Memory B cell (primary cell): ENCODE data around the gene MS4A6A.
"Not testable (repeated sequence)": the region's sequence is repeated elsewhere in the genome, so short reads cannot be mapped to it uniquely, and the experiment has no call there.

Experiments
- ATAC-seq: fragments of 150-1000 bp; cut with Tn5 transposase; 2 replicates; pipeline ENCODE4 v1.10.0; 2021; ENCODE audit warnings: low read depth, mild to moderate bottlenecking, moderate library complexity
- DNase-seq, 2 donors: peaks; one replicate each; pipeline ENCODE4 v3.0.0; 2022; ENCODE audit warnings: low spot score in 2 of 2
- H3K27ac Mint-ChIP-seq: one replicate; pipeline ENCODE4 v1.8.0; 2022; ENCODE audit warnings: mild to moderate bottlenecking, moderate library complexity, mixed read lengths
- H3K27me3 Mint-ChIP-seq: one replicate; pipeline ENCODE4 v1.8.0; 2022; ENCODE audit warnings: mixed read lengths
- H3K36me3 Mint-ChIP-seq: one replicate; pipeline ENCODE4 v1.8.0; 2022; ENCODE audit warnings: mild to moderate bottlenecking, mixed read lengths
- H3K4me1 Mint-ChIP-seq: one replicate; pipeline ENCODE4 v1.8.0; 2022; ENCODE audit warnings: mixed read lengths
- H3K4me3 Mint-ChIP-seq: one replicate; pipeline ENCODE4 v1.8.0; 2022; ENCODE audit warnings: mild to moderate bottlenecking, moderate library complexity, mixed read lengths
- H3K9me3 Mint-ChIP-seq: one replicate; pipeline ENCODE4 v1.8.0; 2022; ENCODE audit warnings: mixed read lengths

MS4A6A gene

GRCh38 chr11:60182541-60183330 lies at the start of gene MS4A6A:
MS4A6A (minus strand) TSS chr11:60183083; CDS start chr11:60181727, 1,356 bp downstream.
- no peak within 1 kb of the TSS for H3K27ac Mint-ChIP-seq
- peaks cover 21% of the 10 kb centered on the region for H3K4me1 Mint-ChIP-seq
- H3K36me3 Mint-ChIP-seq: peaks cover 5% of the 10 kb centered on the region
- ATAC-seq (no peak), DNase-seq (no peak)
- H3K4me3 Mint-ChIP-seq: no peak within 1 kb of the TSS
- H3K9me3 Mint-ChIP-seq: peaks cover 5% of the 10 kb centered on the region
- H3K27me3 Mint-ChIP-seq: peaks cover 1% of the 10 kb centered on the region

- Mint-ChIP-seq H3K27me3 (peaks cover 4% of the 10 kb centered on the region), H3K9me3 (no peaks in the 10 kb centered on the region), H3K4me3 (no peak overlapping the region), H3K4me1 (no peaks in the 10 kb centered on the region), H3K36me3 (no peaks in the 10 kb centered on the region), H3K27ac (no peak overlapping the region)
- ATAC-seq: no peak
- DNase-seq: no peak
Observed at GRCh38 chr11:60230681-60231080, 47.8 kb upstream of the MS4A6A start.

- DNase-seq: no peak
- no peak for ATAC-seq
- no peaks in the 10 kb centered on the region for H3K36me3 Mint-ChIP-seq
- no peak overlapping the region for H3K4me3 Mint-ChIP-seq
- H3K4me1 Mint-ChIP-seq: no peaks in the 10 kb centered on the region
- no peaks in the 10 kb centered on the region for H3K9me3 Mint-ChIP-seq
- H3K27ac Mint-ChIP-seq: no peak overlapping the region
- H3K27me3 Mint-ChIP-seq: peaks cover 6% of the 10 kb centered on the region
Observed at GRCh38 chr11:60222141-60222540, 39.3 kb upstream of the MS4A6A start.

GRCh38 chr11:60221692-60222091 lies 38.8 kb upstream of the MS4A6A start:
- no peak for ATAC-seq
- Mint-ChIP-seq H3K4me1 (no peaks in the 10 kb centered on the region), H3K9me3 (no peaks in the 10 kb centered on the region), H3K36me3 (no peaks in the 10 kb centered on the region), H3K27me3 (peaks cover 6% of the 10 kb centered on the region), H3K27ac (no peak overlapping the region), H3K4me3 (no peak overlapping the region)
- no peak for DNase-seq

- no peak for ATAC-seq
- DNase-seq: no peak
- H3K36me3 Mint-ChIP-seq: no peaks in the 10 kb centered on the region
- no peaks in the 10 kb centered on the region for H3K9me3 Mint-ChIP-seq
- H3K27ac Mint-ChIP-seq: no peak overlapping the region
- peaks cover 6% of the 10 kb centered on the region for H3K27me3 Mint-ChIP-seq
- no peaks in the 10 kb centered on the region for H3K4me1 Mint-ChIP-seq
- no peak overlapping the region for H3K4me3 Mint-ChIP-seq
Observed at GRCh38 chr11:60221181-60221580, 38.3 kb upstream of the MS4A6A start.

GRCh38 chr11:60214386-60214785 lies 31.5 kb upstream of the MS4A6A start:
- DNase-seq (no peak), ATAC-seq (no peak)
- no peaks in the 10 kb centered on the region for H3K36me3 Mint-ChIP-seq
- no peak overlapping the region for H3K4me3 Mint-ChIP-seq
- peaks cover 9% of the 10 kb centered on the region for H3K27me3 Mint-ChIP-seq
- H3K27ac Mint-ChIP-seq: no peak overlapping the region
- no peaks in the 10 kb centered on the region for H3K9me3 Mint-ChIP-seq
- H3K4me1 Mint-ChIP-seq: peaks cover 2% of the 10 kb centered on the region

GRCh38 chr11:60211206-60211605 lies 28.3 kb upstream of the MS4A6A start:
- no peaks in the 10 kb centered on the region for H3K9me3 Mint-ChIP-seq
- no peak overlapping the region for H3K27ac Mint-ChIP-seq
- peaks cover 8% of the 10 kb centered on the region for H3K27me3 Mint-ChIP-seq
- DNase-seq: no peak
- no peaks in the 10 kb centered on the region for H3K36me3 Mint-ChIP-seq
- H3K4me3 Mint-ChIP-seq: no peak overlapping the region
- peaks cover 2% of the 10 kb centered on the region for H3K4me1 Mint-ChIP-seq
- ATAC-seq: no peak

- H3K4me3 Mint-ChIP-seq: no peak overlapping the region
- ATAC-seq (no peak), DNase-seq (no peak)
- H3K4me1 Mint-ChIP-seq: peaks cover 4% of the 10 kb centered on the region
- no peaks in the 10 kb centered on the region for H3K9me3 Mint-ChIP-seq
- H3K27ac Mint-ChIP-seq: no peak overlapping the region
- H3K27me3 Mint-ChIP-seq: peaks cover 8% of the 10 kb centered on the region
- H3K36me3 Mint-ChIP-seq: no peaks in the 10 kb centered on the region
Observed at GRCh38 chr11:60209977-60210376, 27.1 kb upstream of the MS4A6A start.

- H3K4me1 Mint-ChIP-seq: peaks cover 4% of the 10 kb centered on the region
- H3K4me3 Mint-ChIP-seq: no peak overlapping the region
- H3K27ac Mint-ChIP-seq: no peak overlapping the region
- H3K9me3 Mint-ChIP-seq: no peaks in the 10 kb centered on the region
- ATAC-seq (no peak), DNase-seq (no peak)
- H3K36me3 Mint-ChIP-seq: no peaks in the 10 kb centered on the region
- H3K27me3 Mint-ChIP-seq: peaks cover 10% of the 10 kb centered on the region
Observed at GRCh38 chr11:60208951-60209350, 26.1 kb upstream of the MS4A6A start.

- Mint-ChIP-seq H3K27ac (no peak overlapping the region), H3K36me3 (no peaks in the 10 kb centered on the region), H3K9me3 (no peaks in the 10 kb centered on the region), H3K27me3 (peaks cover 9% of the 10 kb centered on the region), H3K4me1 (peaks cover 4% of the 10 kb centered on the region), H3K4me3 (no peak overlapping the region)
- DNase-seq: no peak
- no peak for ATAC-seq
Observed at GRCh38 chr11:60208146-60208895, 25.4 kb upstream of the MS4A6A start.

GRCh38 chr11:60206616-60207015 lies 23.7 kb upstream of the MS4A6A start:
- Mint-ChIP-seq H3K4me1 (peaks cover 4% of the 10 kb centered on the region), H3K4me3 (no peak overlapping the region), H3K36me3 (no peaks in the 10 kb centered on the region), H3K27ac (no peak overlapping the region), H3K27me3 (peaks cover 7% of the 10 kb centered on the region), H3K9me3 (no peaks in the 10 kb centered on the region)
- ATAC-seq (no peak), DNase-seq (no peak)

- Mint-ChIP-seq H3K9me3 (no peaks in the 10 kb centered on the region), H3K36me3 (no peaks in the 10 kb centered on the region), H3K4me1 (peaks cover 2% of the 10 kb centered on the region), H3K4me3 (no peak overlapping the region), H3K27me3 (peaks cover 4% of the 10 kb centered on the region), H3K27ac (no peak overlapping the region)
- ATAC-seq (no peak), DNase-seq (no peak)
Observed at GRCh38 chr11:60204922-60205321, 22.0 kb upstream of the MS4A6A start.

- H3K36me3 Mint-ChIP-seq, H3K4me1 Mint-ChIP-seq, H3K27me3 Mint-ChIP-seq, H3K27ac Mint-ChIP-seq, DNase-seq, ATAC-seq, H3K9me3 Mint-ChIP-seq, H3K4me3 Mint-ChIP-seq: not testable (repeated sequence)
Observed at GRCh38 chr11:60201334-60201733, 18.5 kb upstream of the MS4A6A start.

- Mint-ChIP-seq H3K4me3 (no peak overlapping the region), H3K27me3 (peaks cover 6% of the 10 kb centered on the region), H3K4me1 (no peaks in the 10 kb centered on the region), H3K9me3 (peaks cover 7% of the 10 kb centered on the region), H3K27ac (no peak overlapping the region), H3K36me3 (peaks cover 2% of the 10 kb centered on the region)
- no peak for ATAC-seq
- DNase-seq: no peak
Observed at GRCh38 chr11:60197442-60197841, 14.6 kb upstream of the MS4A6A start.
